ENCODE data around the gene RGL1. TPM values are rescaled to one million over a fixed set of nuclear protein-coding genes. Genes with fewer than 3 reads are reported as not detected.

RGL1 gene
- total and polyA plus RNA-seq, 9 of the 15 experiments (the other 6 are each of a cell fraction or from before 2014, with no cell fraction given), result under 0.01 to 0.07 (median 0.04) TPM

GRCh38 chr1:183926983-183927382 lies 122.1 kb downstream of the RGL1 start (continued):
- TF ChIP-seq CHD7 (IDR thresholded peaks at IDR 0.05; ENCODE audit: low read depth, low read length) (no peak), HDAC1 (IDR thresholded peaks at IDR 0.05) (0 out of 4 replicates have a peak, but pooled peaks of 1 of the 2 experiments have one; percentile 39), JUNB (CRISPR knock-in tag; conservative IDR thresholded peaks at IDR 0.05) (no peak), CEBPG (CRISPR knock-in tag; IDR thresholded peaks at IDR 0.05) (no peak), CEBPG (tag; conservative IDR thresholded peaks at IDR 0.05 in 1 of 2, IDR thresholded peaks at IDR 0.05 in 1 of 2) (peak in 1 of 2 experiments; percentile 57; a peak in 1 of 4 replicates), ELF4 (CRISPR knock-in tag; IDR thresholded peaks at IDR 0.05) (no peak), TGIF2 (CRISPR knock-in tag; IDR thresholded peaks at IDR 0.05) (no peak), THRA (IDR thresholded peaks at IDR 0.05) (no peak), JUND (IDR thresholded peaks at IDR 0.05; ENCODE audit: borderline replicate concordance, low read depth, low read length) (peak; percentile 90), JUND (tag; IDR thresholded peaks at IDR 0.05; ENCODE audit: borderline replicate concordance, low read depth, low read length) (peak; percentile 89), TEAD4 (IDR thresholded peaks at IDR 0.05; ENCODE audit: low read length) (peak; percentile 74), TEAD4 (CRISPR knock-in tag; IDR thresholded peaks at IDR 0.05; ENCODE audit: borderline replicate concordance) (no peak), ATF2 (CRISPR knock-in tag; IDR thresholded peaks at IDR 0.05) (no peak), DPF2 (IDR thresholded peaks at IDR 0.05) (peak; percentile 73), TEAD1 (CRISPR knock-in tag; IDR thresholded peaks at IDR 0.05) (peak in 1 of 2 experiments; percentile 94; a peak in 2 of 4 replicates), ZNF507 (tag; conservative IDR thresholded peaks at IDR 0.05) (no peak)

Data from K562 (cell line).